SK-N-SH (cell line): Measurements from ENCODE around the gene NR2C2AP. TPM values are rescaled to one million over a fixed set of nuclear protein-coding genes. Genes with fewer than 3 reads are reported as not detected.

ENCODE experiments used
- CTCF ChIA-PET: fragments of 300-600, 350-600 bp; formaldehyde crosslinking; extraction: SDS; loops from one replicate; lab custom pipeline; 2021; lab: Yijun Ruan, JAX
- POLR2A ChIA-PET: fragments of 350-600 bp; sonication (Branson Sonifier 250); formaldehyde crosslinking; extraction: SDS; loops from one replicate; lab custom pipeline; 2020; ENCODE audit warnings: antibody characterized with exemption, inconsistent platforms; lab: Yijun Ruan, JAX
- DNase-seq: peaks from one replicate; pipeline ENCODE4 v3.0.0; 2012
- H2AFZ ChIP-seq: fragments of 200-600 bp; sonication (generic); 2 replicates; pipeline ENCODE4 v1.8.1; 2016; ENCODE audit warnings: antibody characterized with exemption, mild to moderate bottlenecking, low read depth
- H3F3A ChIP-seq: fragments of 200-600 bp; sonication (generic); replicated peaks from 2 replicates; pipeline ENCODE3; 2016; ENCODE audit warnings: antibody characterized with exemption, mild to moderate bottlenecking; ENCODE audit not compliant: insufficient read depth
- H3K27ac ChIP-seq, 2 experiments: fragments of 200-500 bp in 1 of 2; fragments of 200-600 bp in 1 of 2; sonication (Bioruptor generic) in 1 of 2; sonication (generic), shearing (Covaris generic) in 1 of 2; 2 replicates each; pipeline versions ENCODE4 v1.5.1 to v1.6.1; 2014 to 2016; ENCODE audit warnings: low read depth in 2 of 2, inconsistent platforms in 1 of 2, low read length in 1 of 2, mild to moderate bottlenecking in 1 of 2, mixed read lengths in 1 of 2
- H3K27me3 ChIP-seq: fragments of 200-600 bp; sonication (generic), shearing (Covaris generic); 2 replicates; pipeline ENCODE4 v1.6.1; 2016; ENCODE audit warnings: mixed run types; ENCODE audit not compliant: insufficient read depth
- H3K36me3 ChIP-seq, 2 experiments: fragments of 200-500 bp in 1 of 2; fragments of 200-600 bp in 1 of 2; sonication (Bioruptor generic) in 1 of 2; sonication (generic) in 1 of 2; replicated peaks in 1 of 2; 2 replicates each; pipeline versions ENCODE3 to v1.5.1; 2014 to 2016; ENCODE audit warnings: low read length in 1 of 2, mild to moderate bottlenecking in 1 of 2; ENCODE audit not compliant: insufficient read depth in 2 of 2, control insufficient read depth in 1 of 2
- H3K4me1 ChIP-seq, 2 experiments: fragments of 200-500 bp in 1 of 2; fragments of 200-600 bp in 1 of 2; sonication (Bioruptor generic) in 1 of 2; sonication (generic), shearing (Covaris generic) in 1 of 2; 2 replicates each; pipeline versions ENCODE4 v1.5.1 to v1.6.1; 2014 to 2016; ENCODE audit warnings: low read depth in 1 of 2, low read length in 1 of 2, mixed run types in 1 of 2; ENCODE audit not compliant: insufficient read depth in 2 of 2, control insufficient read depth in 1 of 2
- H3K4me2 ChIP-seq: fragments of 200-600 bp; sonication (generic), shearing (Covaris generic); 2 replicates; pipeline ENCODE4 v1.6.1; 2017; ENCODE audit warnings: mixed run types
- H3K4me3 ChIP-seq, 2 experiments: fragments of 200-500 bp in 1 of 2; fragments of 200-600 bp in 1 of 2; sonication (Bioruptor generic) in 1 of 2; sonication (generic), shearing (Covaris generic) in 1 of 2; 2 replicates each; pipeline versions ENCODE4 v1.5.1 to v1.8.1; 2014 to 2016; ENCODE audit warnings: low read depth in 2 of 2, inconsistent platforms in 1 of 2, low read length in 1 of 2, mild to moderate bottlenecking in 1 of 2, mixed read lengths in 1 of 2, moderate library complexity in 1 of 2
- H3K79me2 ChIP-seq: fragments of 200-600 bp; sonication (generic); 2 replicates; pipeline ENCODE4 v1.8.1; 2017; ENCODE audit warnings: mild to moderate bottlenecking; ENCODE audit not compliant: insufficient read depth
- H3K9ac ChIP-seq: fragments of 200-600 bp; sonication (generic); 2 replicates; pipeline ENCODE4 v1.6.1; 2017; ENCODE audit warnings: mixed run types
- H3K9me2 ChIP-seq: fragments of 200-600 bp; sonication (generic); 2 replicates; pipeline ENCODE4 v1.6.1; 2017; ENCODE audit warnings: mixed run types
- H3K9me3 ChIP-seq: fragments of 200-600 bp; sonication (generic); 2 replicates; pipeline ENCODE4 v1.6.1; 2017; ENCODE audit warnings: mixed run types, mild to moderate bottlenecking, moderate library complexity
- H4K20me1 ChIP-seq: fragments of 200-600 bp; sonication (generic); 2 replicates; pipeline ENCODE4 v1.6.1; 2017; ENCODE audit warnings: mild to moderate bottlenecking, mixed run types; ENCODE audit not compliant: insufficient read depth
- ELF1 ChIP-seq: IDR thresholded peaks from 2 replicates; pipeline ENCODE4 v1.4.0; 2012
- EZH2phosphoT487 ChIP-seq: fragments of 200-600 bp; sonication (generic); IDR thresholded peaks from 2 replicates; pipeline ENCODE4 v1.6.1; 2017; ENCODE audit warnings: low read depth, mixed run types, mild to moderate bottlenecking, antibody characterized with exemption, moderate library complexity, borderline replicate concordance
- FOXM1 ChIP-seq: IDR thresholded peaks from 2 replicates; pipeline ENCODE4 v1.4.0; 2012; ENCODE audit warnings: low read depth, mild to moderate bottlenecking
- GATA2 ChIP-seq: sonication (generic); formaldehyde crosslinking; IDR thresholded peaks from 2 replicates; pipeline ENCODE4 v1.5.0; 2020; ENCODE audit warnings: mild to moderate bottlenecking, missing genetic modification reagents
- NFIC ChIP-seq: IDR thresholded peaks from 2 replicates; pipeline ENCODE4 v1.4.0; 2012; ENCODE audit warnings: borderline replicate concordance
- RCOR1 ChIP-seq: fragments of 150-350 bp; IDR thresholded peaks from 2 replicates; pipeline ENCODE4 v1.6.1; 2017; ENCODE audit warnings: antibody characterized with exemption, low read length
- RXRA ChIP-seq: IDR thresholded peaks from 2 replicates; pipeline ENCODE4 v1.4.0; 2012; ENCODE audit warnings: low read depth, mild to moderate bottlenecking, borderline replicate concordance
- SMC3 ChIP-seq: IDR thresholded peaks from 2 replicates; pipeline ENCODE4 v1.6.1; 2012; ENCODE audit warnings: low read depth, low read length, improper control_type of control experiment
- TAF1 ChIP-seq: IDR thresholded peaks from 2 replicates; pipeline ENCODE4 v1.6.1; 2012; ENCODE audit warnings: low read depth, mild to moderate bottlenecking, low read length, moderate library complexity, borderline replicate concordance
- TEAD4 ChIP-seq: IDR thresholded peaks from 2 replicates; pipeline ENCODE4 v1.4.0; 2012; ENCODE audit warnings: mild to moderate bottlenecking, borderline replicate concordance; ENCODE audit not compliant: insufficient read depth
- YY1 ChIP-seq: IDR thresholded peaks from 2 replicates; pipeline ENCODE4 v1.4.0; 2012; ENCODE audit warnings: low read depth, mild to moderate bottlenecking
- WGBS: methylation state at CpG from one replicate; pipeline ENCODE4 v1.1.6; 2017; ENCODE audit warnings: low lambda C conversion rate; 5-methylcytosine and 5-hydroxymethylcytosine counted together
- polyA plus RNA-seq, 3 experiments: library from polyadenylated mRNA; depleted of rRNA; stranded (reverse); fragments of >200 nt; gene quantifications; 2 replicates each; pipeline ENCODE4 v1.2.3, GENCODE V29; 2012
- TF ChIP-seq, protein P1 (sequence below): fragments of 200-600 bp; sonication (generic); IDR thresholded peaks from 2 replicates; pipeline ENCODE4 v1.6.1; 2017; ENCODE audit warnings: antibody characterized with exemption, mild to moderate bottlenecking, moderate library complexity
- TF ChIP-seq, protein P2 (sequence below): IDR thresholded peaks from 2 replicates; pipeline ENCODE4 v1.4.0; 2012; ENCODE audit warnings: low read depth, borderline replicate concordance
- TF ChIP-seq, protein P3 (sequence below): fragments of 150-350 bp; IDR thresholded peaks from 2 replicates; pipeline ENCODE4 v1.6.1; 2017; ENCODE audit warnings: antibody characterized with exemption, low read length, low read depth, borderline replicate concordance
- TF ChIP-seq, protein P4 (sequence below): fragments of 150-350 bp; IDR thresholded peaks from 2 replicates; pipeline ENCODE4 v1.6.1; 2016; ENCODE audit warnings: mild to moderate bottlenecking, low read depth, low read length
- TF ChIP-seq, protein P5 (sequence below): IDR thresholded peaks from 2 replicates; pipeline ENCODE4 v1.4.0; 2012; ENCODE audit warnings: low read depth

The NR2C2AP gene
- polyA plus RNA-seq, 1 of the 3 experiments (the other 2 are of a cell fraction), result 21.9 TPM

DNA sequence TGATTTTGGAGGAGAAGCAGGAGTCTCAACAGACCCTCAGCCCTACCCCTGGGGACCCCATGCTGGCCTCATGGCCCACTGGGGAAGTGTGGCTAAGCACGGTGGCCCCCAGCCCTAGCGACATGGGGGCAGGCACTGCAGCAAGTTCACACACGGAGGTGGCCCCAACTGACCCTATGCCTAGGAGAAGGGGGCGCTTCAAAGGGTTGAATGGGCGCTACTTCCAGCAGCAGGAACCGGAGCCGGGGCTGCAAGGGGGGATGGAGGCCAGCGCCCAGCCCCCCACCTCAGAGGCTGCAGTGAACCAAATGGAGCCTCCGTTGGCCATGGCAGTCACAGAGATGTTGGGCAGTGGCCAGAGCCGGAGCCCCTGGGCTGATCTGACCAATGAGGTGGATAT is 23.4 kb upstream of the NR2C2AP start:
- no peak for DNase-seq
- H3K4me2 ChIP-seq, result no peak overlapping the region
- no peak overlapping the region for H2AFZ ChIP-seq
- H3K36me3 ChIP-seq, result no peaks in the 10 kb centered on the region
- ChIA-PET POLR2A (no interaction called here), CTCF (interaction anchor here (0.9 kb wide), 2 partner anchors 10 to 52 kb away, joined by 3 to 4 read pairs; no protein-coding TSS in a partner anchor)
- H3K27me3 ChIP-seq, result no peaks in the 10 kb centered on the region
- H4K20me1 ChIP-seq, result no peaks in the 10 kb centered on the region
- no peak overlapping the region for H3K27ac ChIP-seq
- WGBS, result 42% methylated on average over 4 of the region's 10 CpGs
- no peaks in the 10 kb centered on the region for H3K9me2 ChIP-seq
- H3K4me1 ChIP-seq, result no peaks in the 10 kb centered on the region
- H3K79me2 ChIP-seq, result no peaks in the 10 kb centered on the region
- H3K9me3 ChIP-seq, result no peaks in the 10 kb centered on the region
- TF ChIP-seq ELF1 (no peak), SMC3 (no peak), RCOR1 (no peak)
- TF ChIP-seq, protein P1, sequence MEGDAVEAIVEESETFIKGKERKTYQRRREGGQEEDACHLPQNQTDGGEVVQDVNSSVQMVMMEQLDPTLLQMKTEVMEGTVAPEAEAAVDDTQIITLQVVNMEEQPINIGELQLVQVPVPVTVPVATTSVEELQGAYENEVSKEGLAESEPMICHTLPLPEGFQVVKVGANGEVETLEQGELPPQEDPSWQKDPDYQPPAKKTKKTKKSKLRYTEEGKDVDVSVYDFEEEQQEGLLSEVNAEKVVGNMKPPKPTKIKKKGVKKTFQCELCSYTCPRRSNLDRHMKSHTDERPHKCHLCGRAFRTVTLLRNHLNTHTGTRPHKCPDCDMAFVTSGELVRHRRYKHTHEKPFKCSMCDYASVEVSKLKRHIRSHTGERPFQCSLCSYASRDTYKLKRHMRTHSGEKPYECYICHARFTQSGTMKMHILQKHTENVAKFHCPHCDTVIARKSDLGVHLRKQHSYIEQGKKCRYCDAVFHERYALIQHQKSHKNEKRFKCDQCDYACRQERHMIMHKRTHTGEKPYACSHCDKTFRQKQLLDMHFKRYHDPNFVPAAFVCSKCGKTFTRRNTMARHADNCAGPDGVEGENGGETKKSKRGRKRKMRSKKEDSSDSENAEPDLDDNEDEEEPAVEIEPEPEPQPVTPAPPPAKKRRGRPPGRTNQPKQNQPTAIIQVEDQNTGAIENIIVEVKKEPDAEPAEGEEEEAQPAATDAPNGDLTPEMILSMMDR, result no peak
- TF ChIP-seq, protein P2, sequence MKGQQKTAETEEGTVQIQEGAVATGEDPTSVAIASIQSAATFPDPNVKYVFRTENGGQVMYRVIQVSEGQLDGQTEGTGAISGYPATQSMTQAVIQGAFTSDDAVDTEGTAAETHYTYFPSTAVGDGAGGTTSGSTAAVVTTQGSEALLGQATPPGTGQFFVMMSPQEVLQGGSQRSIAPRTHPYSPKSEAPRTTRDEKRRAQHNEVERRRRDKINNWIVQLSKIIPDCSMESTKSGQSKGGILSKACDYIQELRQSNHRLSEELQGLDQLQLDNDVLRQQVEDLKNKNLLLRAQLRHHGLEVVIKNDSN, result no peak
- TF ChIP-seq, protein P3, sequence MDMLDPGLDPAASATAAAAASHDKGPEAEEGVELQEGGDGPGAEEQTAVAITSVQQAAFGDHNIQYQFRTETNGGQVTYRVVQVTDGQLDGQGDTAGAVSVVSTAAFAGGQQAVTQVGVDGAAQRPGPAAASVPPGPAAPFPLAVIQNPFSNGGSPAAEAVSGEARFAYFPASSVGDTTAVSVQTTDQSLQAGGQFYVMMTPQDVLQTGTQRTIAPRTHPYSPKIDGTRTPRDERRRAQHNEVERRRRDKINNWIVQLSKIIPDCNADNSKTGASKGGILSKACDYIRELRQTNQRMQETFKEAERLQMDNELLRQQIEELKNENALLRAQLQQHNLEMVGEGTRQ, result no peak
- TF ChIP-seq, protein P4, sequence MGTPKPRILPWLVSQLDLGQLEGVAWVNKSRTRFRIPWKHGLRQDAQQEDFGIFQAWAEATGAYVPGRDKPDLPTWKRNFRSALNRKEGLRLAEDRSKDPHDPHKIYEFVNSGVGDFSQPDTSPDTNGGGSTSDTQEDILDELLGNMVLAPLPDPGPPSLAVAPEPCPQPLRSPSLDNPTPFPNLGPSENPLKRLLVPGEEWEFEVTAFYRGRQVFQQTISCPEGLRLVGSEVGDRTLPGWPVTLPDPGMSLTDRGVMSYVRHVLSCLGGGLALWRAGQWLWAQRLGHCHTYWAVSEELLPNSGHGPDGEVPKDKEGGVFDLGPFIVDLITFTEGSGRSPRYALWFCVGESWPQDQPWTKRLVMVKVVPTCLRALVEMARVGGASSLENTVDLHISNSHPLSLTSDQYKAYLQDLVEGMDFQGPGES, result no peak
- H3K4me3 ChIP-seq, result no peak overlapping the region
- no peak overlapping the region for H3K9ac ChIP-seq
- no peaks in the 10 kb centered on the region for H3F3A ChIP-seq

DNA sequence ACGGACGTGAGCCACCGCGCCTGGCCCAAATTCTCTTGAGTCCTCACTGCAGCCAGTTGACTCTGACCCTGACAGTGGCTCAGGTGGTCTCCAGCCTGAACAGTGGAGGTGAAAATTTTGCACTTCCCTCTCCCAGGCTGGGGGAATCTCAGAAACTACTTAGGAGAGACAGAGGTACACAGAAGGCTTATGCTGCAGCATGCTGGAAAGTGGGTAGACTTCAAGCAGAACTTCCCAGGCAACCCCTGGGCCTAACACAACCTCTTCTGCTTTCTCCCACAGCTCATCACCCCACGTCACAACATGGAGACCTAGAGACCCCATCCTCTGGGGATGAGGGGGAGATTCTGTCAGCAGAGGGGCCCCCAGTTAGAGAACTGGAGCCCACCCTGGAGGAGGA is 23.0 kb upstream of the NR2C2AP start:
- no peak overlapping the region for H3K27ac ChIP-seq
- no peaks in the 10 kb centered on the region for H3K79me2 ChIP-seq
- no peaks in the 10 kb centered on the region for H3K36me3 ChIP-seq
- H2AFZ ChIP-seq, result no peak overlapping the region
- no peaks in the 10 kb centered on the region for H3K4me1 ChIP-seq
- no peak overlapping the region for H3K4me3 ChIP-seq
- ChIA-PET POLR2A (no interaction called here), CTCF (no interaction called here)
- H4K20me1 ChIP-seq, result no peaks in the 10 kb centered on the region
- H3K9me2 ChIP-seq, result no peaks in the 10 kb centered on the region
- no peak overlapping the region for H3K4me2 ChIP-seq
- 77% methylated on average over 4 of the region's 5 CpGs for WGBS
- no peaks in the 10 kb centered on the region for H3F3A ChIP-seq
- no peak overlapping the region for H3K9ac ChIP-seq
- TF ChIP-seq, protein P5, sequence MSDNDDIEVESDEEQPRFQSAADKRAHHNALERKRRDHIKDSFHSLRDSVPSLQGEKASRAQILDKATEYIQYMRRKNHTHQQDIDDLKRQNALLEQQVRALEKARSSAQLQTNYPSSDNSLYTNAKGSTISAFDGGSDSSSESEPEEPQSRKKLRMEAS, result no peak
- TF ChIP-seq ELF1 (no peak), TEAD4 (no peak), GATA2 (CRISPR knock-in tag) (no peak), FOXM1 (no peak), EZH2phosphoT487 (no peak), TAF1 (no peak), YY1 (no peak), NFIC (no peak), RXRA (no peak)
- TF ChIP-seq, protein P2, result no peak
- TF ChIP-seq, protein P1, result no peak
- DNase-seq, result no peak
- no peaks in the 10 kb centered on the region for H3K9me3 ChIP-seq
- H3K27me3 ChIP-seq, result no peaks in the 10 kb centered on the region
